Cardiac fibroblast (primary cell): ENCODE measurements around the gene TADA1.

Experiments used
- DNase-seq, 2 donors: peaks; one replicate each; pipeline versions ENCODE4 v3.0.0 to v3.0.0-alpha.2; 2010; ENCODE audit warnings: low read depth in 2 of 2
- H3K4me3 ChIP-seq, 2 donors: replicated peaks in 1 of 2; 1 replicate in 1 of 2; 2 replicates in 1 of 2; pipeline ENCODE4 v1.5.1; 2011; ENCODE audit warnings: low read depth in 2 of 2, low read length in 2 of 2, mild to moderate bottlenecking in 2 of 2, moderate library complexity in 1 of 2
- CTCF ChIP-seq: IDR thresholded peaks from one replicate; pipeline ENCODE4 v1.5.1; 2011; ENCODE audit warnings: low read depth, mild to moderate bottlenecking, low read length, inconsistent platforms

The TADA1 gene

GRCh38 chr1:166868639-166869038 is 7.4 kb downstream of the TADA1 start:
- H3K4me3 ChIP-seq = no peak overlapping the region

GRCh38 chr1:166865926-166866325 is 10.1 kb downstream of the TADA1 start:
- no peak overlapping the region for H3K4me3 ChIP-seq
- DNase-seq = peak; percentile 28 to 35
- TF ChIP-seq CTCF = no peak

More at GRCh38 chr1:166868639-166869038, 7.4 kb downstream of the TADA1 start:
- no peak for TF ChIP-seq CTCF
- DNase-seq = no peak

- TF ChIP-seq CTCF = no peak
- no peak overlapping the region for H3K4me3 ChIP-seq
- no peak for DNase-seq
Measured at GRCh38 chr1:166859597-166859996, 16.5 kb downstream of the TADA1 start.

- no peak for DNase-seq
- H3K4me3 ChIP-seq = no peak overlapping the region
- TF ChIP-seq CTCF = no peak
Measured at GRCh38 chr1:166858726-166859419, 17.2 kb downstream of the TADA1 start.

- no peak overlapping the region for H3K4me3 ChIP-seq
- DNase-seq = no peak
- TF ChIP-seq CTCF = no peak
Measured at GRCh38 chr1:166857995-166858394, 18.1 kb downstream of the TADA1 start.

GRCh38 chr1:166855558-166855957 is 20.5 kb downstream of the TADA1 start:
- no peak for TF ChIP-seq CTCF
- H3K4me3 ChIP-seq = no peak overlapping the region
- no peak for DNase-seq

- H3K4me3 ChIP-seq = no peak overlapping the region
- no peak for TF ChIP-seq CTCF
- no peak for DNase-seq
Measured at GRCh38 chr1:166852918-166853317, 23.1 kb downstream of the TADA1 start.
